Activated CD8-positive, alpha-beta memory T cell treated with anti-CD3 and anti-CD28 coated beads, Interleukin-2, amount 50 U/mL, for 24 hours (primary cell): ENCODE measurements around the gene LRRC3B.
"Not testable (repeated sequence)": the region's sequence is repeated elsewhere in the genome, so short reads cannot be mapped to it uniquely, and the experiment has no call there.

Experiments
- DNase-seq: peaks from one replicate; pipeline ENCODE4 v3.0.0-alpha.2; 2020; ENCODE audit errors: extremely low read depth

The LRRC3B gene

GRCh38 chr3:26622621-26623418, at the start of gene LRRC3B:
LRRC3B (plus strand) TSS chr3:26622772; CDS start chr3:26709673, 86,901 bp downstream.
- DNase-seq, result no peak

- no peak for DNase-seq
These were observed 47.8 kb upstream of the LRRC3B start for GRCh38 chr3:26574766-26575165.

GRCh38 chr3:26579116-26579515, 43.5 kb upstream of the LRRC3B start:
- no peak for DNase-seq

- DNase-seq, result no peak
These were observed 35.0 kb upstream of the LRRC3B start for GRCh38 chr3:26587571-26587970.

- no peak for DNase-seq
These were observed 33.6 kb upstream of the LRRC3B start for GRCh38 chr3:26588931-26589330.

- DNase-seq, result no peak
These were observed 32.9 kb upstream of the LRRC3B start for GRCh38 chr3:26589678-26590077.

- DNase-seq, result no peak
These were observed 31.6 kb upstream of the LRRC3B start for GRCh38 chr3:26590919-26591484.

- no peak for DNase-seq
These were observed 30.6 kb upstream of the LRRC3B start for GRCh38 chr3:26591926-26592325.

GRCh38 chr3:26592451-26592850, 30.1 kb upstream of the LRRC3B start:
- no peak for DNase-seq

GRCh38 chr3:26596335-26596734, 26.2 kb upstream of the LRRC3B start:
- no peak for DNase-seq

- not testable (repeated sequence) for DNase-seq
These were observed 19.3 kb upstream of the LRRC3B start for GRCh38 chr3:26603311-26603710.

- DNase-seq, result not testable (repeated sequence)
These were observed 18.8 kb upstream of the LRRC3B start for GRCh38 chr3:26603771-26604170.

GRCh38 chr3:26614006-26614685, 8.4 kb upstream of the LRRC3B start:
- no peak for DNase-seq

- DNase-seq, result no peak
These were observed 1.4 kb upstream of the LRRC3B start for GRCh38 chr3:26621176-26621575.

GRCh38 chr3:26621906-26622620, 509 bp upstream of the LRRC3B start:
- no peak for DNase-seq

GRCh38 chr3:26623419-26624208, 1.0 kb downstream of the LRRC3B start:
- no peak for DNase-seq

- no peak for DNase-seq
These were observed 1.7 kb downstream of the LRRC3B start for GRCh38 chr3:26624209-26624765.

GRCh38 chr3:26625187-26625586, 2.6 kb downstream of the LRRC3B start:
- no peak for DNase-seq

- no peak for DNase-seq
These were observed 4.5 kb downstream of the LRRC3B start for GRCh38 chr3:26627080-26627479.

- no peak for DNase-seq
These were observed 6.3 kb downstream of the LRRC3B start for GRCh38 chr3:26628915-26629314.
